H1 (cell line): ENCODE data around the gene CUL9. TPM values are rescaled to one million over a fixed set of nuclear protein-coding genes. Genes with fewer than 3 reads are reported as not detected.
A peak's percentile ranks its signal among the peaks of the same experiment; 100 is the strongest.

Experiments used
- BACH1 ChIP-seq: IDR thresholded peaks from 2 replicates; pipeline ENCODE4 v1.6.1; 2012; ENCODE audit warnings: low read length, improper control_type of control experiment
- CBX8 ChIP-seq: fragments of 300-800, 300-1000 bp; sonication (generic); IDR thresholded peaks from 2 replicates; pipeline ENCODE4 v1.7.1; 2016; ENCODE audit warnings: low read depth, low read length, borderline replicate concordance
- CHD1 ChIP-seq: IDR thresholded peaks from 2 replicates; pipeline ENCODE4 v1.6.1; 2012; ENCODE audit warnings: low read depth, low read length, improper control_type of control experiment
- CTBP2 ChIP-seq: IDR thresholded peaks from 2 replicates; pipeline ENCODE4 v1.7.0; 2011; ENCODE audit warnings: borderline replicate concordance, mild to moderate bottlenecking, moderate library complexity, mixed read lengths, low read length; ENCODE audit not compliant: insufficient read depth, insufficient read length
- EGR1 ChIP-seq: IDR thresholded peaks from 2 replicates; pipeline ENCODE4 v1.6.1; 2011; ENCODE audit warnings: low read depth, low read length, borderline replicate concordance
- EP300 ChIP-seq, 2 experiments: IDR thresholded peaks; 1 replicate in 1 of 2; 2 replicates in 1 of 2; pipeline ENCODE4 v1.6.1; 2011 to 2012; ENCODE audit warnings: low read depth in 2 of 2, low read length in 2 of 2, mild to moderate bottlenecking in 2 of 2, borderline replicate concordance in 1 of 2, inconsistent platforms in 1 of 2, moderate library complexity in 1 of 2
- GTF2F1 ChIP-seq: IDR thresholded peaks from 2 replicates; pipeline ENCODE4 v1.6.1; 2012; ENCODE audit warnings: low read depth, low read length, improper control_type of control experiment, borderline replicate concordance
- SAP30 ChIP-seq: fragments of 300-600 bp; sonication (generic); IDR thresholded peaks from 2 replicates; pipeline ENCODE4 v1.7.1; 2012; ENCODE audit warnings: low read length, moderate library complexity, mild to moderate bottlenecking, inconsistent platforms; ENCODE audit not compliant: insufficient read depth, insufficient replicate concordance
- SIX5 ChIP-seq: IDR thresholded peaks from 2 replicates; pipeline ENCODE4 v1.6.1; 2011; ENCODE audit warnings: mild to moderate bottlenecking, low read depth, low read length
- SP1 ChIP-seq: IDR thresholded peaks from 2 replicates; pipeline ENCODE4 v1.6.1; 2011; ENCODE audit warnings: low read depth, low read length
- SRF ChIP-seq: IDR thresholded peaks from 2 replicates; pipeline ENCODE4 v1.6.1; 2011; ENCODE audit warnings: mild to moderate bottlenecking, low read depth, low read length, moderate library complexity
- TBP ChIP-seq: IDR thresholded peaks from 2 replicates; pipeline ENCODE4 v1.6.1; 2011; ENCODE audit warnings: low read depth, low read length, improper control_type of control experiment
- TEAD4 ChIP-seq: IDR thresholded peaks from 2 replicates; pipeline ENCODE4 v1.6.1; 2012; ENCODE audit warnings: low read depth, low read length, inconsistent platforms, mixed read lengths
- polyA plus RNA-seq, 7 experiments: library from polyadenylated mRNA; depleted of rRNA in 3 of 7; stranded (reverse) in 5 of 7; unstranded in 2 of 7; fragments of >200 nt in 5 of 7; fragments of 200-250 nt in 2 of 7; gene quantifications; 1 replicate in 5 of 7; 2 replicates in 1 of 7; 4 replicates in 1 of 7; pipeline versions ENCODE4 v1.2.1 to v1.2.3, GENCODE V29; 2011 to 2013; ENCODE audit warnings: missing spikeins in 2 of 7, mixed read lengths in 2 of 7
- total RNA-seq: library from RNA; stranded (reverse); fragmentation: NEBNext Ultra II Directional; extraction: Animal tissue kit (Norgen Biotek cat#: 25700); gene quantifications from 2 replicates; pipeline ENCODE4 v1.2.1, GENCODE V29; 2021
- TF ChIP-seq, protein P1 (sequence below): IDR thresholded peaks from 2 replicates; pipeline ENCODE4 v1.6.1; 2011; ENCODE audit warnings: low read length, improper control_type of control experiment

The CUL9 gene
- total and polyA plus RNA-seq, 2 of the 8 experiments (the other 6 are each of a cell fraction or from before 2014, with no cell fraction given): 7.7 to 9.8 TPM

GRCh38 chr6:43170931-43171706 lies 10.9 kb upstream of the CUL9 start, which contains the start of gene SRF (continued):
- TF ChIP-seq BACH1 (no peak), EGR1 (peak; percentile 67), TEAD4 (no peak), CHD1 (no peak; the same call in 1 of the 2 replicates), EP300 (IDR thresholded peaks at IDR 0.05; ENCODE audit: borderline replicate concordance in 1 of 2, low read depth in 2 of 2, low read length in 2 of 2) (peak in 1 of 2 experiments; percentile 86; a peak in 2 of 3 replicates), SAP30 (no peak), SRF (peak; percentile 99), SIX5 (no peak), GTF2F1 (no peak), CTBP2 (no peak), TBP (peak; percentile 93), CBX8 (no peak), SP1 (peak; percentile 10; the same call in 1 of the 2 replicates)
- TF ChIP-seq, protein P1, sequence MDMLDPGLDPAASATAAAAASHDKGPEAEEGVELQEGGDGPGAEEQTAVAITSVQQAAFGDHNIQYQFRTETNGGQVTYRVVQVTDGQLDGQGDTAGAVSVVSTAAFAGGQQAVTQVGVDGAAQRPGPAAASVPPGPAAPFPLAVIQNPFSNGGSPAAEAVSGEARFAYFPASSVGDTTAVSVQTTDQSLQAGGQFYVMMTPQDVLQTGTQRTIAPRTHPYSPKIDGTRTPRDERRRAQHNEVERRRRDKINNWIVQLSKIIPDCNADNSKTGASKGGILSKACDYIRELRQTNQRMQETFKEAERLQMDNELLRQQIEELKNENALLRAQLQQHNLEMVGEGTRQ: no peak; the same call in 1 of the 2 replicates
